Measurements from ENCODE around the gene IFITM2.

- no peak for TF ChIP-seq CTCF (IDR thresholded peaks at IDR 0.05; ENCODE audit: low read depth, low read length)
- TF ChIP-seq EZH2phosphoT487 (IDR thresholded peaks at IDR 0.05; ENCODE audit: low read depth): no peak
These were observed 5.7 kb downstream of the IFITM2 start for GRCh38 chr11:313304-313786.
